OCI-LY1 (cell line): Measurements from ENCODE around the gene AOAH.

Experiments
- CTCF ChIP-seq: fragments of 200-600 bp; sonication (generic), shearing (Covaris generic); IDR thresholded peaks from 2 replicates; pipeline ENCODE4 v1.5.1; 2017; ENCODE audit warnings: mild to moderate bottlenecking, antibody characterized with exemption, low read length, moderate library complexity, mixed read lengths
- EZH2 ChIP-seq: fragments of 200-600 bp; sonication (generic), shearing (Covaris generic); IDR thresholded peaks from 2 replicates; pipeline ENCODE4 v1.8.0; 2017; ENCODE audit warnings: borderline replicate concordance, mixed run types, mild to moderate bottlenecking, antibody characterized with exemption, low read length, moderate library complexity, mixed read lengths

- TF ChIP-seq EZH2, result no peak
- TF ChIP-seq CTCF, result no peak
Observed at GRCh38 chr7:36642414-36642813, 81.9 kb downstream of the AOAH start.
